Stimulated activated CD8-positive, alpha-beta memory T cell treated with anti-CD3 and anti-CD28 coated beads, Interleukin-2, amount 100 ng/mL, for 1 hour (primary cell): ENCODE results near the gene TPST1.

ENCODE experiments used
- DNase-seq, 2 donors: peaks; one replicate each; pipeline ENCODE4 v3.0.0-alpha.2; 2020; ENCODE audit warnings: low read depth in 2 of 2

Gene TPST1

DNA sequence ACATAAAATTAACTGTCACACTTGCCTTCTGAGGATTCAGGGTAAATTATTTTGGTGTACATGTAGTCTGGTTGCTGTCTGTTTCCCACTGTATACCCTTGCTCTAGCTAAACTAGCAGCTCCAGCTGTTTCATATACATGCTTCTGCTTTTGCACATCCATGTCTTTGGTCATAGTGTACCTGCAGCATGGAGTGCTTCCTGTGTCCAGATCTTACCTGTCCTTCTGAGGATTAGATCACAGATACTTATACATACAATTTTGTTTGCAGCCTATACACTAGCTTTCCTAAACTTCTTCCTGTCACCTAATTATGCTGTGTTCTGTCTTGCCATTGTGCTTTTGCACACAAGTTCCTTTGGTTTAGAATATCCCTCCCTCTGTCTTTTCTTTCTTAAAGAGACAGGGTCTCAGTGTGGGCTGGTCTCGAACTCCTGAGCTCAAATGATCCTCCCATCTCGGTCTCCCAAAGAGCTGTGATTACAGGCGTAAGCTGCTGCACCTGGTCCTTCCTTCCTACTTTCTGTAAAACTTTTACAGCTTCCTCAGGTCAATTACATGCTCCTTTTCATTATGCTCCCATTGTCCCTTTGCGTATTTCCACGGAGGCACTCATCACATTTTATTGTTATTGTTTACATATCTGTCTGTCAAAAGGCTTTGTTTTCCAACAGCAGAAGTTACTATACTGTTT lies 33.8 kb downstream of the TPST1 start:
- no peak for DNase-seq

- no peak for DNase-seq
Observed at GRCh38 chr7:66239467-66239856, 34.3 kb downstream of the TPST1 start.

GRCh38 chr7:66245008-66245407 lies 39.9 kb downstream of the TPST1 start:
- no peak for DNase-seq

DNA sequence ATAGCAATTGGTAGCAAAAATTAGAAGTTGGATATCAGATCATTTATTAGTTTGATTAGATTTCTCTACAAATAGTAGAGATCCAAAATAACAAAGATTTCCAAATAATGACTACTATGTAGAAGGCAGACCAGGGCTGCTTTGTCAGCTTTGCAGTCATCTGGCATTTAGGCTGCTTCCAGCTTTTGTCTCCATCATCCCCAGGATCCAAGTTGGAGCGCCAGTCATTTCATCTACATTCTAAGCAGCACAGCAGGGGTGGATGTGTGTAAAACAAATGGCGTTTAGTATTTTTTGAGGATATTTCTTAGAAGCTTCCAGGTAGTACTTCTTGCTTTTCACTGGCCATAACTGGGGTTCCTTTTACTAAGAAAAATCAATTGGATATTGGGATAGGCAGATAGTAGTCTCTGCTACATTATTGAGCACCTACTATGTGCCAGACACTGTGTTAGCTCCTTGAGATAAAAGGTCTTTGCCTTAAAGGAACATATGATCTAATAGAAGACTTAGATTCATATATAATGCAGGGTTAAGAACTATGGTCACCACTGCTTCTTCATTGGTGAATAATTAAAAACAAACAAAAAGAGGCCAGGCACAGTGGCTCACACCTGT lies 41.5 kb downstream of the TPST1 start:
- DNase-seq: no peak

DNA sequence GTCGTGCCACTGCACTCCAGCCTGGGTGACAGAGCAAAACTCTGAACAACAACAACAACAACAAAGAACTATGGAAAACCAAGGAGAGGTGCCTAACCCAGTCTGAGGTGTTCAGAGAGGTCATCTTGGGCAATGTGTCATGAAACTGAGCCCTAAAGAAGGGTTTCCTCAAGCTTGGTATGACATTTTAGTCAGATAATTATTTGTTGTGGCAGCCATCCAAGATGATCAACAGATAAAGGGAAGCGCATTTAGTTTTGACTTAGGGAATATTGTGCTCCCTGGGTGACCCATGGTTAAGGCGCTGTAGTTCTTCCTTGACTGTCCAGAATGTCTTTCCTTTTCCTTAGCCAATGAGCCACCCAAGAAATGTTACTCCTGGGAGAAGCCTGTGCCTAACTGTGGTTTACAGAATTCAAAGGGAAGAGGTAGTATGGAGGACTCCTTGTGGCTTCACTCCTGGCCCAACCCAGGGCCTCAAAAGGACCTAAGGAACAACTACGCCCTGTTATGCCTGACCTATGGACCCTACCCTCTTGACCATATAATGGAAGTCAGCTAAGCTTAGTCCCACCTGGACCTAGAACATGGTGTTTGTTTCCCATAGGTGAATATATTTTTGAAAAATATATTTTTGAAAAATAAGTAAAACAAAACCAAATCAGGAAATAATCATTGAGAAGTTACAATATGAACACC lies 42.4 kb downstream of the TPST1 start:
- no peak for DNase-seq

DNA sequence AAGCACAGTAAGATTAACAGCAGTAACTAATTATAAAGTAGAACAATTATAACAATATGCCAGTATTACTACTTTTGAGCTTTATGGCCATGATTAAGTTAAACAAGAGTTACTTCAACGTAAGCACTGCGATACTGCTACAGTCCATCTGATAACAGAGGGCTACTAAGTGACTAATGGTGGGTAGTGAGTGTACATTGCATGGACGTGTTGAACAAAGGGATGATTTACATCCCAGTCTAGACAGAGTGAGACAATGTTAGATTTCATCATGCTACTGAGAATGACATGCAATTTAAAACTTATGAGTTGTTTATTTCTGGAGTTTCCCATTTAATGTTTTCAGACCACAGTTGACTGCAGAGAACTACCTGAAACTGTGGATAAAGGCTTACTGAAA lies 45.6 kb downstream of the TPST1 start:
- no peak for DNase-seq

- no peak for DNase-seq
Observed at GRCh38 chr7:66255534-66256100, 50.5 kb downstream of the TPST1 start.

DNA sequence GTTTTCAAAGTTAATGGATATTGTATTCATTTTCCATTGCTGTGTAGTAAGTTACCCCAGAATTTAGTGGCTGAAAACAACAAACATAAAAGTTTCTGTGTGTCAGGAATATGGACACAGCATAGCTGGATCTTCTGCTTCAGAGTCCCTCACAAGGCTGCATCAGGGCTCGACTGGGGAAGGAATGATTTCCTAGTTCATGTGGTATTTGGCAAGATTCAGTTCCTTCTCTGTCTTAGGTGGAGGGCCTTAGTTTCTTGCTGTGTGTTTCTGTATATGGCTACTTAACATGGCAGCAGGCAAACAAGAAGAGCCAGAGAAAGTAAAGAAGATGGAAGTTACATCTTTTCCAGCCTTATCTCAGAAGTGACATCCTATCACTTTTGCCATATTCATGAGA lies 51.1 kb downstream of the TPST1 start:
- DNase-seq: no peak

DNA sequence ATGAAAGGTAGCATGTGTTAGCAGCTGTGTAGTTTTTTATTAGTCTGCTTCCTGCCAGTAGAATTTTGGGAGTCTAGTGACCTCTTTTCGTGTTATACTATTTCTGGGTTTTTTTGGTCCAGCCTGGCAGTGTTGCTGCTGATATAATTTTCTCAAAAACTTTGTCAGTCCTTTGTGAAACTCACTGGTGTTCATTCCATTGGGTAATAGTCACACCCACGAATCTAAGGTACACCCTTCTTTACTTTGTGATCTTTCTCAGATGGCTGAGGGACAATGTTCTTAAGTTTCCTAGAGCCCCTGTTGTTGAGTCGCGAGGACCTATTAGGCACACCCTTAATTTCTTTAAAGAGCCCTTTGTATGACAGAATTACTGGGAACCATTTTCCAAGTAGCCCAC lies 52.3 kb downstream of the TPST1 start:
- DNase-seq: no peak

GRCh38 chr7:66258409-66258808 lies 53.3 kb downstream of the TPST1 start:
- DNase-seq: no peak

GRCh38 chr7:66261941-66262340 lies 56.8 kb downstream of the TPST1 start:
- DNase-seq: no peak

DNA sequence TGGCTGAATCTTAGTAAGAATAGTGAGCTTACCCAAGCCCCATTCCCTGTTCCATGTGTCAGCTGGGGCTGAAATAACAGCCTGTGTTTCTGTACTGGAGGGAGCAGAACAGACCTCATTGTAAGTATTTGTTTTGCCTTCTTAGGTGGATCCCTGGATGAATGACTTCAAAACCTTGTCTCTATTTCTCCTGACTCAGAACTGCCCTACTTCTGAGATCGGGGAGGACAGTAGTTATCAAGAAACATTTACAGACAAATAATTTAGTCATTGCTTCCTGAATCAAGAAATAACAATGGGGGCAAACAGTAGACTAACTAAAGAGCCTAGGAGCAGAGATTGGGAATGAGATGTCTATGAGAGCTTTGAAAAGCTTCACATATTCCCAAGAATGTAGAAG lies 58.8 kb downstream of the TPST1 start:
- no peak for DNase-seq

- DNase-seq: no peak
Observed at GRCh38 chr7:66265566-66265965, 60.4 kb downstream of the TPST1 start.

DNA sequence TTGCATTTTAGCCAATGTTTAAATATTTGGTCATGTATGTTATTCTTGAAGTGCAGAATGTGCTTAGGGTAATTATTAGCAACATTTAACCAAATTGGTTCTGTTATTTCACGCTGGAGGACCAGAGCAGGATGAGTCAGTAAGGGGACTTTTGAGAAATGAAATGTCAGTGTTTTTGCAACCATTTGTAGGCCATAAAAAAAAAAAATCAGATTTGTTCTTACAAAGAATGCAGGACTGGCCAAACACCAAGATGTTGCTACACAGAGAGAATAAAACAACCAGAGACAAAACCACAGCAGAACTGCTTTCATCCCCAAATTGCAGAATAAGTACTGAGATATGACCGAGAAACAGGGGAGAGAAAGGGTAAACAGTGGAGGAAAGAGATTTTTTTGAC lies 62.1 kb downstream of the TPST1 start:
- DNase-seq: no peak

- no peak for DNase-seq
Observed at GRCh38 chr7:66269978-66270377, 64.8 kb downstream of the TPST1 start.

DNA sequence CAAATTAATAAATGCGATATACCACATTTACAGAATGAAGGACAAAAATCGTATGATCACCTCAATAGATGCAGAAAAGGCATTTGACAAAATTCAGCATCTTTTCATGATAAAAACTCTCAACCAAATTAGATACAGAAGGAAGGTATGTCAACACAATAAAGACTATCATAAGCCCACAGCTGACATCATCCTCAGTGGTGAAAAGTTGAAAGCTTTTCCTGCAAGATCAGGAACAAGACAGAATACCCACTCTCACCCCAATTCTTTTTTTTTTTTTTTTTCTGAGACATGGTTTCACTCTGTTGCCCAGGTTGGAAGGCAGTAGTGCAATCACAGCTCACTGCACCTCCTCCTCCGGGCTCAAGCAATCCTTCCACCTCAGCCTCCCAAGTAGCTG lies 67.2 kb downstream of the TPST1 start:
- DNase-seq: no peak

DNA sequence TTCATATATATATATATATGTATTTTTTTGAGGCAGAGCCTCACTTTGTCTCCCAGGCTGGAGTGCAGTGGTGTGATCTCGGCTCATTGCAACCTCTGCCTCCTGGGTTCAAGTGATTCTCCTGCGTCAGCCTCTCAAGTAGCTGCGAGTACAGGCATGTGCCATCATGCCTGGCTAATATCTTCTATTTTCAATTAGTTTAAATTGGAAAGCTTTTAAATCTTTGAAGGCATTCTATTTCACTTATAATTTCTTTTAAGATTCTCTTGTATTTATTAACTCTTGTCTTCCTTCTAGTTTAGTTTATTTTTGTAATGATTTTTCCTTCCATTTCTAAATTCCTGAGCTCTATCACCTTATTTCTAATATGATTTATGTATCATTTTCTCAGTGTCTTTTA lies 71.2 kb downstream of the TPST1 start:
- no peak for DNase-seq

DNA sequence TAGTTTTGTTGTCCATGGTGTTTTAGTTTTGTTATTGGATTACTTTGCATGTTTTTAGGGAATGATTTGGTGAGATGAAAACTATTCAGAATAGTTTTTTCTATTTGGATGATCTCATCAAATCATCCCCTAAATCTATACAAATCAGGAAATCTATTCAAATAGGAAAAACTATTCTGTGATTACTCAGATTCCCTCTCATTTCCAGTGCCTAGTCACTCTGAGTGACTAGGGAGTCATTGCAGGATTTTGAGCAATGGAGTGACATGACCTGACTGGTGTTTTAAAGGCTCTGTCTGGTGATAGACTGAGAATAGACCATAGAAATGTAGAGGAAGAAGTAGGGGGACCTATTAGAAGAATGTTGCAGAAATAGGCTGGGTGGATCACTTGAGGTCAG lies 72.4 kb downstream of the TPST1 start:
- DNase-seq: no peak

- no peak for DNase-seq
Observed at GRCh38 chr7:66279912-66280311, 74.8 kb downstream of the TPST1 start.

GRCh38 chr7:66281678-66282590 lies 76.8 kb downstream of the TPST1 start:
- DNase-seq: no peak

DNA sequence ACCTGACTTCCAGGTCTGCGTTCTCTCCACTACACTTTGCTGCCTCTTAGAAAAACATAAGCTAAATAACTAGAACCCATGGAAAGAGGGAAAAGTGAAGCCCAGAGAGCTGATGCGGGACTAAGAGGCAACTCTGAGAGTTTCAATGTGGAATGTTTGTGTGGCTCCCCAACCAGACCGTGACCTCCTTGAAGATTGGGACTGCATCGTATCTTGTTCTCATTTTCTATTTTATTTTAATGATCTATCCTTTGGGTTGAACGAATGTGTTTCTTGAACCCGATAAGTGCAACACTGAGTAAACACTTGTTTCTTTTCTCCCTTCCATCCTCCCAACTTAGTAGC lies 77.4 kb downstream of the TPST1 start:
- DNase-seq: no peak
